Heart right ventricle (tissue), 16 donors: Measurements from ENCODE around the gene MBOAT7. TPM values are rescaled to one million over a fixed set of nuclear protein-coding genes. Genes with fewer than 3 reads are reported as not detected.

Source experiments
- ATAC-seq, 8 donors: fragments of 200-7000 bp; cut with Tn5 transposase; one replicate each; pipeline ENCODE4 v1.9.1; 2020; ENCODE audit warnings: mild to moderate bottlenecking in 8 of 8, moderate library complexity in 8 of 8, moderate number of reproducible peaks in 1 of 8
- DNase-seq, 2 donors: peaks; one replicate each; pipeline ENCODE4 v3.0.0-alpha.2; 2020
- H3K27ac ChIP-seq, 10 donors: fragments of 200-600 bp; sonication (generic) in 2 of 10; one replicate each; pipeline versions ENCODE4 v1.5.0 to v1.8.0; 2020 to 2022; ENCODE audit warnings: mild to moderate bottlenecking in 3 of 10
- H3K27me3 ChIP-seq, 7 donors: fragments of 200-600 bp; one replicate each; pipeline ENCODE4 v1.8.0; 2021 to 2022; ENCODE audit warnings: mild to moderate bottlenecking in 2 of 7
- H3K36me3 ChIP-seq, 9 donors: fragments of 200-600 bp; sonication (generic) in 1 of 9; one replicate each; pipeline versions ENCODE4 v1.5.0 to v1.8.0; 2020 to 2022; ENCODE audit warnings: mild to moderate bottlenecking in 2 of 9
- H3K4me1 ChIP-seq, 9 donors: fragments of 200-600 bp; sonication (generic) in 1 of 9; one replicate each; pipeline versions ENCODE4 v1.5.0 to v1.8.0; 2020 to 2022; ENCODE audit warnings: mild to moderate bottlenecking in 4 of 9
- H3K4me3 ChIP-seq, 10 donors: fragments of 200-600 bp; sonication (generic) in 2 of 10; one replicate each; pipeline versions ENCODE4 v1.5.0 to v1.8.0; 2020 to 2022; ENCODE audit warnings: mild to moderate bottlenecking in 7 of 10, moderate library complexity in 2 of 10
- H3K9me3 ChIP-seq, 11 donors: fragments of 200-600 bp in 10 of 11; sonication (generic) in 2 of 11; one replicate each; pipeline versions ENCODE4 v1.5.0 to v1.8.0; 2013 to 2022; ENCODE audit warnings: mild to moderate bottlenecking in 2 of 11, control low read depth in 1 of 11, moderate library complexity in 1 of 11
- CTCF ChIP-seq, 9 donors: fragments of 200-600 bp; sonication (generic) in 2 of 9; IDR thresholded peaks; one replicate each; pipeline versions ENCODE4 v1.5.0 to v1.8.0; 2021 to 2022; ENCODE audit warnings: antibody characterized with exemption in 9 of 9, mild to moderate bottlenecking in 5 of 9, moderate library complexity in 1 of 9
- whole genome bisulfite sequencing, 2 donors: extraction: QIAGEN DNeasy Blood & Tissue Kit; methylation state at CpG; one replicate each; pipeline ENCODE4 v1.1.7; 2013; ENCODE audit warnings: inconsistent platforms in 1 of 2; 5-methylcytosine and 5-hydroxymethylcytosine counted together
- intact Hi-C, 10 donors: fragments of 100-400 bp; cut with DNase I; formaldehyde crosslinking; loops; one replicate each; pipeline versions ENCODE4 v1.11.1 to v1.14.2; 2022
- polyA plus RNA-seq, 2 donors: library from polyadenylated mRNA; stranded (reverse); fragments of 200-250 nt; gene quantifications; one replicate each; pipeline ENCODE4 v1.2.3, GENCODE V29; 2013
- total RNA-seq, 10 donors: library from RNA; stranded (reverse); fragmentation: NEBNext Ultra II Directional in 3 of 10; extraction: Animal tissue kit (Norgen Biotek cat#: 25700) in 3 of 10; gene quantifications; one replicate each; pipeline versions ENCODE4 v1.2.1 to v1.2.4, GENCODE V29; 2021 to 2023
- donor health status: Arrhythmogenic right ventricular cardiomyopathy.
- donor health status: ischemic (EF 13 %, LVEDD 7.1; RV severe dilation, severe dysfunction).
- donor health status: healthy with polysubstance abuse.
- donor health status: DM: no; HTN: yes; CAD: no.
- donor health status: DM: no; HTN: no; CAD: no.
- donor health status: ischemic (EF 25% LVEDD 6.9; RV normal size, moderate dysfunction).
- donor health status: ischemic (EF 25% LVEDD 5.7; RV mildly dilated, moderate dysfunction).
- donor health status: healthy.
- donor health status: DM: yes; HTN: yes; CAD: no.
- donor health status: Ischemic cardiomyopathy.
- donor health status: ischemic (EF 35%, LVEDD 5.7; RV mildly dilated, moderate dysfunction).
- donor health status: nonischemic (EF 11% LVEDD 7.7; RV severe dilation, severe dysfunction).
- donor health status: DM: yes; HTN: yes; CAD: no.
- donor health status: PGD.
- donor health status: ischemic (EF 29% LVEDD 5.4; RV normal size, mild dysfunction).
- donor health status: nonischemic (EF 23%, LVEDD 6.1; RV moderate dilation, normal function).

Gene MBOAT7
- total and polyA plus RNA-seq, 12 donors: 7.7 to 29.4 (median 15.5) TPM

GRCh38 chr19:54178581-54179261, 10.7 kb downstream of the MBOAT7 start:
- H3K4me3 ChIP-seq: no peak overlapping the region
- ATAC-seq: peak; percentile 56 to 84 (median 75)
- H3K27me3 ChIP-seq: peaks cover 0 to 5% (median 0%) of the 10 kb centered on the region in 7 donors
- H3K36me3 ChIP-seq: peaks cover 0 to 72% (median 0%) of the 10 kb centered on the region in 9 donors
- DNase-seq: no peak
- intact Hi-C loops: no loop called here
- WGBS, 2 donors: 67 to 76% methylated on average over 23 of the region's 23 CpGs
- H3K9me3 ChIP-seq: no peaks in the 10 kb centered on the region
- H3K27ac ChIP-seq: no peak overlapping the region
- no peak for TF ChIP-seq CTCF (IDR thresholded peaks at IDR 0.05)
- no peaks in the 10 kb centered on the region for H3K4me1 ChIP-seq

- H3K27ac ChIP-seq: no peak overlapping the region
- 69 to 74% methylated on average over 24 to 25 of the region's 25 CpGs for WGBS, 2 donors
- peak in 3 of 8 donors; percentile 7 to 27 (median 12) for ATAC-seq
- intact Hi-C loops: loop anchor here in 1 of 10 donors (5.0 kb wide), 1 partner anchor 58 kb away; no protein-coding TSS in a partner anchor
- no peaks in the 10 kb centered on the region for H3K9me3 ChIP-seq
- no peak for DNase-seq
- H3K4me3 ChIP-seq: no peak overlapping the region
- peaks cover 0 to 16% (median 12%) of the 10 kb centered on the region in 7 donors for H3K27me3 ChIP-seq
- H3K36me3 ChIP-seq: peaks cover 0 to 35% (median 0%) of the 10 kb centered on the region in 9 donors
- TF ChIP-seq CTCF (IDR thresholded peaks at IDR 0.05): no peak
- H3K4me1 ChIP-seq: peaks cover 0 to 9% (median 0%) of the 10 kb centered on the region in 9 donors
Observed at GRCh38 chr19:54173951-54174834, 15.2 kb downstream of the MBOAT7 start.

- Histone ChIP-seq H3K36me3 (peaks cover 0 to 26% (median 0%) of the 10 kb centered on the region in 9 donors), H3K4me1 (peaks cover 0 to 11% (median 2%) of the 10 kb centered on the region in 9 donors), H3K27ac (peak overlapping the region in 3 of 10 donors; percentile 56 to 73 (median 69)), H3K4me3 (peak overlapping the region in 5 of 10 donors; percentile 15 to 48 (median 38)), H3K27me3 (peaks cover 0 to 16% (median 12%) of the 10 kb centered on the region in 7 donors), H3K9me3 (no peaks in the 10 kb centered on the region)
- intact Hi-C loops: loop anchor here in 1 of 10 donors (5.0 kb wide), 1 partner anchor 59 kb away; no protein-coding TSS in a partner anchor
- no peak for TF ChIP-seq CTCF (IDR thresholded peaks at IDR 0.05)
- WGBS, 2 donors: 35 to 42% methylated on average over 15 of the region's 15 CpGs
- ATAC-seq: no peak
- no peak for DNase-seq
Observed at GRCh38 chr19:54173359-54173699, 16.1 kb downstream of the MBOAT7 start.
